ENCODE data around the gene STAT5B.

DNA sequence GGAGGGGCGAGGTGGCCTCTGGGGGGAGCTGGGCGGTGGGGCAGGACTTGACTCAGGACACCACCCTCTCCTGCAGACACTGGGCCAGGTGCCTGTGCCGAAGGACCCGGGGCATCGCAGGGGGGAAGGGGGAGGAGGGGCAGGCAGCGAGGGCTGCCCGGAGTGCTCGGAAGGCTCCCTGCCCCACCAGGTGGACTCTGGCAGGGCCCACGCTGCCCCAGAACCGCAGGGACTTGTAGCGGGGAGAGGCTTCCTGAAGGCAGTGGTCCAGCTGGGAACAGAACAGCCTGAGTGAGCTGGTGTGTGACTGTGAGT is 86.6 kb downstream of the STAT5B start:
- TF ChIP-seq ELK1 (CRISPR knock-in tag; IDR thresholded peaks at IDR 0.05) (no peak), MAZ (CRISPR knock-in tag; conservative IDR thresholded peaks at IDR 0.05 in 1 of 2, IDR thresholded peaks at IDR 0.05 in 1 of 2) (no peak), ZKSCAN1 (IDR thresholded peaks at IDR 0.05; ENCODE audit: low read depth, low read length) (no peak)

All from K562 (cell line).